Measurements from ENCODE around the gene IL33.

GRCh38 chr9:6215562-6215961 is at the start of gene IL33:
- TF ChIP-seq CTCF (IDR thresholded peaks at IDR 0.05) (no peak), POLR2A (IDR thresholded peaks at IDR 0.05; ENCODE audit: low read depth) (no peak), POLR2AphosphoS5 (IDR thresholded peaks at IDR 0.05) (peak in 1 of 2 donors; percentile 81), EP300 (IDR thresholded peaks at IDR 0.05) (no peak)

Measured in esophagus muscularis mucosa (tissue), 4 donors.